Measurements from ENCODE around the gene HELZ. TPM values are rescaled to one million over a fixed set of nuclear protein-coding genes. Genes with fewer than 3 reads are reported as not detected.
"Not testable (repeated sequence)": the region's sequence is repeated elsewhere in the genome, so short reads cannot be mapped to it uniquely, and the experiment has no call there.

HELZ gene
- polyA plus RNA-seq, 1 of the 3 experiments (the other 2 are of a cell fraction) = 4.3 TPM

DNA sequence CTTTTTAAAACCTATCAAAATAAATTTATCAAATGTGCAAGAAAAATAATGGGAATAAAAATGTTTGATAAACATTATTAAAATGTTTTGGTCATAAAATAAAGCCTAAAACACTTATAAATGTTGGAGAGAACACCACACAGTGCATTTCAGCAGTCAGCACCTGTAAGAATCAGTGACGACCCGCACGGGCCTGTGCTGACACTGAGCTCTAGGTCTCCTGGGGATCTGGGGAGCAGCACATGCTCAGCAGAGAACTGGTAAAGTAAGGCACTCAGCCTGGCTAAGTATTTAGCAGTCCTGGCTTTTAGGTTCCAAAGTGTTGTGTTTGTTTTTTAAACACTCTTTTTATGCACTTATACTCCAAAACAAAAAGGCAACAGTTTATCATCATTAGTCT lies 46.9 kb downstream of the HELZ start:
- 89% methylated on average over 3 of the region's 3 CpGs for WGBS (ENCODE audit: low lambda C conversion rate)
- H3K4me2 ChIP-seq = no peak overlapping the region
- no peak overlapping the region for H3K27ac ChIP-seq (ENCODE audit: low read depth in 2 of 2, low read length in 1 of 2)
- DNase-seq = no peak
- H3F3A ChIP-seq (replicated peaks; ENCODE audit: insufficient read depth) = peaks cover 19% of the 10 kb centered on the region
- CTCF ChIA-PET = interaction anchor here (1.6 to 2.9 kb wide), 2 partner anchors 23 to 40 kb away, joined by 5 to 9 read pairs; no protein-coding TSS in a partner anchor
- no peaks in the 10 kb centered on the region for H3K9me2 ChIP-seq
- no peak overlapping the region for H3K4me3 ChIP-seq (ENCODE audit: low read depth in 2 of 2, low read length in 1 of 2)
- no peaks in the 10 kb centered on the region for H3K79me2 ChIP-seq (ENCODE audit: insufficient read depth)
- POLR2A ChIA-PET = no interaction called here
- TF ChIP-seq FOXM1 (IDR thresholded peaks at IDR 0.05; ENCODE audit: low read depth) (no peak), ELF1 (IDR thresholded peaks at IDR 0.05) (no peak), EP300 (IDR thresholded peaks at IDR 0.05; ENCODE audit: borderline replicate concordance in 1 of 2, low read depth in 1 of 2, low read length in 1 of 2) (no peak), RXRA (IDR thresholded peaks at IDR 0.05; ENCODE audit: borderline replicate concordance, low read depth) (no peak), SMC3 (IDR thresholded peaks at IDR 0.05; ENCODE audit: low read depth, low read length) (no peak), RAD21 (IDR thresholded peaks at IDR 0.05; ENCODE audit: low read length) (no peak), FOXJ3 (CRISPR knock-in tag; IDR thresholded peaks at IDR 0.05) (no peak), MEF2A (IDR thresholded peaks at IDR 0.05; ENCODE audit: borderline replicate concordance, low read depth) (no peak), EZH2phosphoT487 (IDR thresholded peaks at IDR 0.05; ENCODE audit: borderline replicate concordance, low read depth) (no peak), NFIC (IDR thresholded peaks at IDR 0.05; ENCODE audit: borderline replicate concordance) (no peak), JUND (IDR thresholded peaks at IDR 0.05) (no peak)
- TF ChIP-seq, protein P1, sequence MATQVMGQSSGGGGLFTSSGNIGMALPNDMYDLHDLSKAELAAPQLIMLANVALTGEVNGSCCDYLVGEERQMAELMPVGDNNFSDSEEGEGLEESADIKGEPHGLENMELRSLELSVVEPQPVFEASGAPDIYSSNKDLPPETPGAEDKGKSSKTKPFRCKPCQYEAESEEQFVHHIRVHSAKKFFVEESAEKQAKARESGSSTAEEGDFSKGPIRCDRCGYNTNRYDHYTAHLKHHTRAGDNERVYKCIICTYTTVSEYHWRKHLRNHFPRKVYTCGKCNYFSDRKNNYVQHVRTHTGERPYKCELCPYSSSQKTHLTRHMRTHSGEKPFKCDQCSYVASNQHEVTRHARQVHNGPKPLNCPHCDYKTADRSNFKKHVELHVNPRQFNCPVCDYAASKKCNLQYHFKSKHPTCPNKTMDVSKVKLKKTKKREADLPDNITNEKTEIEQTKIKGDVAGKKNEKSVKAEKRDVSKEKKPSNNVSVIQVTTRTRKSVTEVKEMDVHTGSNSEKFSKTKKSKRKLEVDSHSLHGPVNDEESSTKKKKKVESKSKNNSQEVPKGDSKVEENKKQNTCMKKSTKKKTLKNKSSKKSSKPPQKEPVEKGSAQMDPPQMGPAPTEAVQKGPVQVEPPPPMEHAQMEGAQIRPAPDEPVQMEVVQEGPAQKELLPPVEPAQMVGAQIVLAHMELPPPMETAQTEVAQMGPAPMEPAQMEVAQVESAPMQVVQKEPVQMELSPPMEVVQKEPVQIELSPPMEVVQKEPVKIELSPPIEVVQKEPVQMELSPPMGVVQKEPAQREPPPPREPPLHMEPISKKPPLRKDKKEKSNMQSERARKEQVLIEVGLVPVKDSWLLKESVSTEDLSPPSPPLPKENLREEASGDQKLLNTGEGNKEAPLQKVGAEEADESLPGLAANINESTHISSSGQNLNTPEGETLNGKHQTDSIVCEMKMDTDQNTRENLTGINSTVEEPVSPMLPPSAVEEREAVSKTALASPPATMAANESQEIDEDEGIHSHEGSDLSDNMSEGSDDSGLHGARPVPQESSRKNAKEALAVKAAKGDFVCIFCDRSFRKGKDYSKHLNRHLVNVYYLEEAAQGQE (IDR thresholded peaks at IDR 0.05; ENCODE audit: low read depth, low read length) = no peak
- TF ChIP-seq, protein P2, sequence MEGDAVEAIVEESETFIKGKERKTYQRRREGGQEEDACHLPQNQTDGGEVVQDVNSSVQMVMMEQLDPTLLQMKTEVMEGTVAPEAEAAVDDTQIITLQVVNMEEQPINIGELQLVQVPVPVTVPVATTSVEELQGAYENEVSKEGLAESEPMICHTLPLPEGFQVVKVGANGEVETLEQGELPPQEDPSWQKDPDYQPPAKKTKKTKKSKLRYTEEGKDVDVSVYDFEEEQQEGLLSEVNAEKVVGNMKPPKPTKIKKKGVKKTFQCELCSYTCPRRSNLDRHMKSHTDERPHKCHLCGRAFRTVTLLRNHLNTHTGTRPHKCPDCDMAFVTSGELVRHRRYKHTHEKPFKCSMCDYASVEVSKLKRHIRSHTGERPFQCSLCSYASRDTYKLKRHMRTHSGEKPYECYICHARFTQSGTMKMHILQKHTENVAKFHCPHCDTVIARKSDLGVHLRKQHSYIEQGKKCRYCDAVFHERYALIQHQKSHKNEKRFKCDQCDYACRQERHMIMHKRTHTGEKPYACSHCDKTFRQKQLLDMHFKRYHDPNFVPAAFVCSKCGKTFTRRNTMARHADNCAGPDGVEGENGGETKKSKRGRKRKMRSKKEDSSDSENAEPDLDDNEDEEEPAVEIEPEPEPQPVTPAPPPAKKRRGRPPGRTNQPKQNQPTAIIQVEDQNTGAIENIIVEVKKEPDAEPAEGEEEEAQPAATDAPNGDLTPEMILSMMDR (IDR thresholded peaks at IDR 0.05) = no peak
- TF ChIP-seq, protein P3, sequence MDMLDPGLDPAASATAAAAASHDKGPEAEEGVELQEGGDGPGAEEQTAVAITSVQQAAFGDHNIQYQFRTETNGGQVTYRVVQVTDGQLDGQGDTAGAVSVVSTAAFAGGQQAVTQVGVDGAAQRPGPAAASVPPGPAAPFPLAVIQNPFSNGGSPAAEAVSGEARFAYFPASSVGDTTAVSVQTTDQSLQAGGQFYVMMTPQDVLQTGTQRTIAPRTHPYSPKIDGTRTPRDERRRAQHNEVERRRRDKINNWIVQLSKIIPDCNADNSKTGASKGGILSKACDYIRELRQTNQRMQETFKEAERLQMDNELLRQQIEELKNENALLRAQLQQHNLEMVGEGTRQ (IDR thresholded peaks at IDR 0.05; ENCODE audit: borderline replicate concordance, low read depth, low read length) = no peak
- H3K36me3 ChIP-seq (replicated peaks in 1 of 2; ENCODE audit: control insufficient read depth in 1 of 2, insufficient read depth in 2 of 2, low read length in 1 of 2) = peaks cover 54 to 61% of the 10 kb centered on the region in 2 experiments
- H3K9me3 ChIP-seq = no peaks in the 10 kb centered on the region
- no peaks in the 10 kb centered on the region; the same call in 1 of the 2 replicates for H4K20me1 ChIP-seq (ENCODE audit: insufficient read depth)
- peaks cover 0 to 6% of the 10 kb centered on the region in 2 experiments; a peak in 2 of 4 replicates for H3K4me1 ChIP-seq (ENCODE audit: control insufficient read depth in 1 of 2, insufficient read depth in 2 of 2, low read depth in 1 of 2, low read length in 1 of 2)
- no peaks in the 10 kb centered on the region for H3K27me3 ChIP-seq (ENCODE audit: insufficient read depth)
- no peak overlapping the region for H3K9ac ChIP-seq
- H2AFZ ChIP-seq (ENCODE audit: low read depth) = no peak overlapping the region

DNA sequence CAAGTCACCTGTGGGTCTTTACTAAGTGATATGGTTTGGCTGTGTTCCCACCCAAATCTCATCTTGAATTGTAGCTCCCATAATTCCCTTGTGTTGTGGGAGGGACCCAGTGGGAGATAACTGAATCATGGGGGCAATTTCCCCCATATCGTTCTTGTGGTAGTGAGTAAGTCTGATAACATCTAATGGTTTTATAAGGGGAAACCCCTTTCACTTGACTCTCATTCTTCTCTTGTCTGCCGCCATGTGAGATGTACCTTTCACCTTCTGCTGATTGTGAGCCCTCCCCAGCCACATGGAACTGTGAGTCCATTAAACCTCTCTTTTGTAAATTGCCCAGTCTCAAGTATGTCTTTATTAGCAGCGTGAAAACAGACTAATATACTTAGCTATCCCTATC lies 48.0 kb downstream of the HELZ start:
- H3K27ac ChIP-seq (ENCODE audit: low read depth in 2 of 2, low read length in 1 of 2); H3K27me3 ChIP-seq (ENCODE audit: insufficient read depth); POLR2A ChIA-PET; H3K79me2 ChIP-seq (ENCODE audit: insufficient read depth); H3K4me2 ChIP-seq; H3K4me1 ChIP-seq (ENCODE audit: control insufficient read depth in 1 of 2, insufficient read depth in 2 of 2, low read depth in 1 of 2, low read length in 1 of 2); H3K9me2 ChIP-seq; H3K4me3 ChIP-seq (ENCODE audit: low read depth in 2 of 2, low read length in 1 of 2); H3K9me3 ChIP-seq; H2AFZ ChIP-seq (ENCODE audit: low read depth); DNase-seq; H3K9ac ChIP-seq; H4K20me1 ChIP-seq (ENCODE audit: insufficient read depth): not testable (repeated sequence)
- peaks cover 25% of the 10 kb centered on the region for H3F3A ChIP-seq (replicated peaks; ENCODE audit: insufficient read depth)
- H3K36me3 ChIP-seq (replicated peaks in 1 of 2; ENCODE audit: control insufficient read depth in 1 of 2, insufficient read depth in 2 of 2, low read length in 1 of 2) = peaks cover 44 to 62% of the 10 kb centered on the region in 2 experiments
- CTCF ChIA-PET = interaction anchor here (0.7 to 1.8 kb wide), 5 partner anchors 8 to 481 kb away, joined by 3 to 5 read pairs (median 4); no protein-coding TSS in a partner anchor
- 84% methylated on average over 3 of the region's 3 CpGs for WGBS (ENCODE audit: low lambda C conversion rate)
